ENCODE measurements around the gene ACADM.
"Not testable (repeated sequence)": the region's sequence is repeated elsewhere in the genome, so short reads cannot be mapped to it uniquely, and the experiment has no call there.

ACADM gene

GRCh38 chr1:75742047-75742625 lies 17.6 kb downstream of the ACADM start:
- DNase-seq: no peak

GRCh38 chr1:75745276-75745675 lies 20.8 kb downstream of the ACADM start:
- DNase-seq: no peak

DNA sequence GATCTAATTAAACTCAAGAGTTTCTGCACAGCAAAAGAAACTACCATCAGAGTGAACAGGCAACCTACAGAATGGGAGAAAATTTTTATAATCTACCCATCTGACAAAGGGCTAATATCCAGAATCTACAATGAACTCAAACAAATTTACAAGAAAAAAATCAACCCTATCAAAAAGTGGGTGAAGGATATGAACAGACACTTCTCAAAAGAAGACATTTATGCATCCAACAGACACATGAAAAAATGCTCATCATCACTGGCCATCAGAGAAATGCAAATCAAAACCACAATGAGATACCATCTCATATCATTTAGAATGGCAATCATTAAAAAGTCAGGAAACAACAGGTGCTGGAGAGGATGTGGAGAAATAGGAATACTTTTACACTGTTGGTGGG lies 32.7 kb downstream of the ACADM start:
- DNase-seq: not testable (repeated sequence)

- not testable (repeated sequence) for DNase-seq
These were observed 34.0 kb downstream of the ACADM start for GRCh38 chr1:75758543-75758942.

DNA sequence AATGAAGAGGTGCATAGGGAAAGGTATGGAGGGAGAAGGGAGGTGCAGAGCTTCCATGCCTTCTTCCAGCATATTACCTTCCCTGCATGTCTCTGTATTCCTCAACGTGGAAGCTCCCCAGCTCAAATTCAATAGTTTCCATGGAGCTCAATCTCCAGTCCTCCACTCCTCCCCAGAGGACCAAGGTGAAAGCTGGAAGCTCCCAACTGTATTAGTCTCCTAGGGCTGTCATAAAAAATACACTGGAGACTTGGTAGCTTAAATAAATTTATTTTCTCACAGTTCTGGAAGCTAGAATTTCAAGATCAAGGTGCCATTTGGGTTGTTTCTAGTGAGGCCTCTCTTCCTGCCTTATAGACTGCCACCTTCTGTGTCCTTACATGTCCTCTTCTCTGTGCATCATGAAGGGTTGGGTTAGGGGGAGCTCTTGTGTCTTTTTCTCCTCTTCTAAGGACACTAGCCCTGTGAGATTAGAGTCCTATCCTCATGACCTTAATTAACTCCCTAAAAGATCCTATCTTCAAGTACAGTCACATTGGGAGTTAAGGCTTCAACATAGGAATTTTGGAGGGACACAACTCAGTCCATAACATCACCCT lies 39.6 kb downstream of the ACADM start:
- DNase-seq: no peak

- DNase-seq: no peak
These were observed 41.3 kb downstream of the ACADM start for GRCh38 chr1:75765697-75766355.

DNA sequence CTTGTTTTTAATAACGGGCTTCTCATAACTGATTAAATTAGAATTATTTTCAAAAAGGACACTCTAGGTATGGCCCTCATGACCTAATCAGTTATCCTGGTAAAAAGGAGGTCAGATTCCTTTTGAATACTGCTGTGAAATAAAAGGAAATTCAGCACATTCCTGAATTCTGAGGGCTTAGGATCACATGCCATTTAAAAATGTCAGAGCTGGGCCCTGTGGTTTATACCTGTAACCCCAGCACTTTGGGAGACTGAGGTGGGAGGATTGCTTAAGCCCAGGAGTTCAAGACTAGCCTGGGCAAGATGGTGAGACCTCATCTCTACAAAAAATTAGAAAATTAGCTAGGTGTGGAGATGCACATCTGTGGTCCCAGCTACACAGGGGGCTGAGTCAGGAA lies 43.5 kb downstream of the ACADM start:
- DNase-seq: no peak

DNA sequence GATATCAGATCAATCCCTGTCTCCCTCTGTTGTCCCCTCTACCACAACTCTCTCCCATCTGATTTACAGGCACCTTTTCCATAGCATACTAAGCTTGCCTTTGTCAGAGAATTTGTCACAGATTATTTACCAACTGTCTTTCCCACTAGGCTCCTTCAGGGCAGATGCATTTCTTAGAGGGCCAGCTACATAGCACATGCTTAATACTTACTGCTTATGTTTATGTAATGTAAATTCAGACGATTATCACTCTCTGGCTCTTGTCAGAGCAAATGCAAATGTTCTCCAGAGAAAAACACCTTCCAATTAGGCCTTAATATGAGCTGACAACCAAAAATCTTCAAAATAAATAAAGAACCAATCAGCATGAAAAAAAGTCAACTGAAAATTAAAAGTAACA lies 46.3 kb downstream of the ACADM start:
- no peak for DNase-seq

GRCh38 chr1:75771978-75772377 lies 47.5 kb downstream of the ACADM start:
- DNase-seq: no peak

GRCh38 chr1:75777812-75778211 lies 53.3 kb downstream of the ACADM start:
- not testable (repeated sequence) for DNase-seq

GRCh38 chr1:75778694-75779093 lies 54.2 kb downstream of the ACADM start:
- DNase-seq: not testable (repeated sequence)

- not testable (repeated sequence) for DNase-seq
These were observed 55.7 kb downstream of the ACADM start for GRCh38 chr1:75780183-75780582.

DNA sequence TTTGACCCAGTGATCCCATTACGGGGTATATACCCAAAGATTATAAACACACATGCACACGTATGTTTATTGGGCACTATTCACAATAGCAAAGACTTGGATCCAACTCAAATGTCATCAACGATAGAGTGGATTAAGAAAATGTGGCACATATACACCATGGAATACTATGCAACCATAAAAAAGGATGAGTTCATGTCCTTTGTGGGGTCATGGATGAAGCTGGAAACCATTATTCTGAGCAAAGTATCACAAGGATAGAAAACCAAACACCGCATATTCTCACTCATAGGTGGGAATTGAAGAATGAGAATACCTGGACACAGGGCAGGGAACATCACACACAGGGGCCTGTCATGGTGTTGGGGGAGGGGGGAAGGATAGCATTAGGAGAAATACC lies 59.4 kb downstream of the ACADM start:
- DNase-seq: not testable (repeated sequence)

DNA sequence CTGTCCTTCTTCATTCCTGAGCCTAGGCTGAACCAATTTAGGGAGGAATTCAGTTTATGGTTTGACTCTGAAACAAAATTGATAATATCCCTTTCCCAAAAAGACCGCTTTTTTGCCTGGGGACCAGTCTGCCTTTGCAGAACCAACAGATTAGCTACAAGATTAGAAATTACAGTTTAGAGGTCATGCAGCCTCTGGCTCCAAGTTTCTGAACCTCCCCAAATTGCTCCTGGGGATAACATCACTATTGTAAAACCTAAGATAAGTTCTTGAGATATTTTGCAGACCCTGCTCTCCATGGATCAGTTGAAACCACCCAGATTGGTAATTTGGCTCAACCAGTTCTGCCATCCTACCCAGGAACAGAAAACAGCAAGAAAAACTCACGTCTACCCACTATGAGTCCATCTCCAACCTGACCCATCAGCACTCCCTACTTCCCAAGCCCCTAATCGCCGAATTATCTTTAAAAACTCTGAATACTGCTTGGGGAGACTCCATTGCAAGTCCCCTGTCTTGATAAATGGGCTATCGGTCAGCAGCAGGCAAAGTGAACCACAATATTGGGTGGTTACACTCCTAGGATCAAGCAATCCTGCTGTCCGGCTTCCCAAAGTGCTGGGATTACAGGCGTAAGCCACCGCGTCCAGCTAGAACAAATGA lies 60.9 kb downstream of the ACADM start:
- no peak for DNase-seq

- DNase-seq: peak; percentile 89 to 91
These were observed 61.7 kb downstream of the ACADM start, which contains the start of gene RABGGTB for GRCh38 chr1:75785983-75786853. TSS of gene RABGGTB (plus strand) at chr1:75786256. CDS start at chr1:75786272, 16 bp downstream.

DNA sequence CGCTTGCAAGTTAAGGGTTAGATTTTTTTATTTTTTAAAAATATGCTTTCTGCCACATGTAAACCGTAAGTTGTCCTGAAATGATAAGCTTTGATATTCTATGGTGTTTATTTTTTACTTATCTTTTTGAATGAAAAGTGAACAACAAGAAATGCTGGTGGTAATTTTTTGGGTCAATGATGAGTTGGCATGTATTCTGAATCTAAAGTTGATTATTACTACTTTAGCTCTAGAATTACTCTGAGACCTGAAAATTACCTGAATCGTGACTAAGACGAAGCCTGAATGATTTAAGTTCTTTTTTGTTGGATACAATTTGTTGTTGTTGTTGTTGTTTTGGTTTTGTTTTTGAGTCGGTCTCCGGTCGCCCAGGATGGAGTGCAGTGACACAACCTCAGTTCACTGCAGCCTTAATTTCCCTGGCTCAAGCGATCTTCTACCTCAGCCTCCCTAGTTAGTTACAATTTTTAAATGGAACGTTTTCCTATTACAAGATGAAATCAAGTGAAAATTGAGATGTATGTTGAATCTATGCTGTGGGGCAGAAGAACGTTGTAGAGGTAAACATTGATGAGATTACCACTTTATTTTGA lies 62.5 kb downstream of the ACADM start:
- DNase-seq: no peak

GRCh38 chr1:75787524-75787923 lies 63.0 kb downstream of the ACADM start:
- DNase-seq: no peak

- no peak for DNase-seq
These were observed 65.5 kb downstream of the ACADM start for GRCh38 chr1:75789988-75790387.

GRCh38 chr1:75791022-75791421 lies 66.5 kb downstream of the ACADM start:
- DNase-seq: no peak

DNA sequence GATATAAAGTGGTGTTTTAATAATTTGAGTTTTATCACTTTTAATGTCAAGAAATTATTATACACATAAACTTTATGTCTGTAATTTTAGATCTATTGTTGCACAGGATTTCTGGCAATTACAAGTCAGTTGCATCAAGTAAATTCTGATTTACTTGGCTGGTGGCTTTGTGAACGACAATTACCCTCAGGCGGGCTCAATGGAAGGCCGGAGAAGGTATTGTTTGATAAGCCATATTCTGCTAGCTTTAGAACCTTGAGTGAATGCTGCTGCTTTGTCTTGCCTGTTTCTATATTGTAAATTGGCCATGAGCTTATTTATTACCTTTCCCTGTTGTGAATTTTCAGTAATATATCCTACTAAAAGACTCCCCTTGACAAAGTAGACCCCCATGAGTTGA lies 67.6 kb downstream of the ACADM start:
- DNase-seq: no peak

- no peak for DNase-seq
These were observed 69.9 kb downstream of the ACADM start for GRCh38 chr1:75794382-75794781.

DNA sequence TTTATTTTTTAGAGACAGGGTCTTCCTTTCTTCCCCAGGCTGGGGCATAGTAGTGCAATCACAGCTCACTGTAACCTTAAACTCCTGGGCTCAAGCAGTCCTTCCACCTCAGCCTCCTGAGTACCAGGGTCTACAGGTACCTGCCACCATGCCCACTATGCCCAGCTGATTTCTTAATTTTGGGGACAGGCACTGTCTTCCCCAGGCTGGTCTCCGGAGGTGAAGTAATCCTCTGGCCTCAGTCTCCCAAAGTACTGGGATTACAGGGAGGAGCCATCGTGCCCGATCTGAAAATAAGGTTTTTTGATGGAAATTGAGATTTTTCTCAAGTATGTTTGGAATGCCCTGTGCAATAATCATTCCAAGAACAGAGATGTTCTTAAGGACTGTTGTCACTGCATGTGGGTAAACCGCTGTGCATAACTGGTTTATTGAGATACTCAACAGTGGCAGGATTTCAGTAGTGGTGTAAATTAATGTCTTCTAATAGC lies 71.2 kb downstream of the ACADM start:
- DNase-seq: no peak

Measured in NCI-H2081 (cell line).